Trophoblast cell (in vitro differentiated cells and primary cell): Measurements from ENCODE around the gene PAFAH1B2.

Experiments used
- DNase-seq, 2 donors: peaks; one replicate each; pipeline ENCODE4 v3.0.0-alpha.2; 2016
- H2AFZ ChIP-seq: 2 replicates; pipeline ENCODE4 v1.6.1; 2013; ENCODE audit warnings: low read length, moderate library complexity, mild to moderate bottlenecking; ENCODE audit not compliant: insufficient read depth, poor library complexity
- H2AK5ac ChIP-seq: 2 replicates; pipeline ENCODE4 v1.6.1; 2013; ENCODE audit warnings: mild to moderate bottlenecking, low read length
- H2BK120ac ChIP-seq: 2 replicates; pipeline ENCODE4 v1.6.1; 2013; ENCODE audit warnings: low read length, mild to moderate bottlenecking, moderate library complexity; ENCODE audit not compliant: insufficient read depth, poor library complexity
- H2BK12ac ChIP-seq: 2 replicates; pipeline ENCODE4 v1.6.1; 2013; ENCODE audit warnings: mild to moderate bottlenecking, low read length, moderate library complexity
- H2BK5ac ChIP-seq: 2 replicates; pipeline ENCODE4 v1.6.1; 2013; ENCODE audit warnings: low read length, low read depth, moderate library complexity, mild to moderate bottlenecking; ENCODE audit not compliant: poor library complexity
- H3K14ac ChIP-seq: 2 replicates; pipeline ENCODE4 v1.6.1; 2013; ENCODE audit warnings: mild to moderate bottlenecking, low read length
- H3K18ac ChIP-seq: 2 replicates; pipeline ENCODE4 v1.6.1; 2013; ENCODE audit warnings: mild to moderate bottlenecking, low read length
- H3K23ac ChIP-seq: 2 replicates; pipeline ENCODE4 v1.6.1; 2013; ENCODE audit warnings: low read length
- H3K27ac ChIP-seq: 2 replicates; pipeline ENCODE4 v1.5.1; 2013; ENCODE audit warnings: low read depth, mild to moderate bottlenecking, inconsistent platforms, low read length, moderate library complexity
- H3K27me3 ChIP-seq: 2 replicates; pipeline ENCODE4 v1.6.1; 2013; ENCODE audit warnings: inconsistent platforms, mild to moderate bottlenecking, low read length, moderate library complexity; ENCODE audit not compliant: insufficient read depth
- H3K36me3 ChIP-seq, 2 experiments: 1 replicate in 1 of 2; 2 replicates in 1 of 2; pipeline ENCODE4 v1.6.1; 2013; ENCODE audit warnings: low read length in 2 of 2, mild to moderate bottlenecking in 2 of 2, moderate library complexity in 1 of 2; ENCODE audit not compliant: insufficient read depth in 2 of 2, control insufficient read depth in 1 of 2
- H3K4ac ChIP-seq: 2 replicates; pipeline ENCODE4 v1.6.1; 2013; ENCODE audit warnings: low read depth, mild to moderate bottlenecking, low read length, moderate library complexity
- H3K4me1 ChIP-seq, 2 experiments: 1 replicate in 1 of 2; 2 replicates in 1 of 2; pipeline ENCODE4 v1.6.1; 2013; ENCODE audit warnings: low read length in 2 of 2, mild to moderate bottlenecking in 2 of 2, moderate library complexity in 1 of 2; ENCODE audit not compliant: insufficient read depth in 2 of 2, control insufficient read depth in 1 of 2
- H3K4me2 ChIP-seq: 2 replicates; pipeline ENCODE4 v1.6.1; 2013; ENCODE audit warnings: inconsistent platforms, mild to moderate bottlenecking, low read length, moderate library complexity
- H3K4me3 ChIP-seq: 2 replicates; pipeline ENCODE4 v1.5.1; 2013; ENCODE audit warnings: mild to moderate bottlenecking, low read depth, low read length, inconsistent platforms
- H3K79me1 ChIP-seq: one replicate; pipeline ENCODE4 v1.6.1; 2013; ENCODE audit warnings: low read length
- H3K79me2 ChIP-seq: 2 replicates; pipeline ENCODE4 v1.6.1; 2013; ENCODE audit warnings: low read length, mild to moderate bottlenecking; ENCODE audit not compliant: control insufficient read depth, insufficient read depth, poor library complexity
- H3K9ac ChIP-seq: 2 replicates; pipeline ENCODE4 v1.6.1; 2013; ENCODE audit warnings: mild to moderate bottlenecking, low read length
- H3K9me3 ChIP-seq: 2 replicates; pipeline ENCODE4 v1.6.1; 2013; ENCODE audit warnings: low read depth, mild to moderate bottlenecking, control low read depth, inconsistent platforms, low read length; ENCODE audit not compliant: insufficient read depth
- H4K12ac ChIP-seq: 2 replicates; pipeline ENCODE4 v1.6.1; 2013; ENCODE audit warnings: low read depth, mild to moderate bottlenecking, low read length, moderate library complexity
- H4K8ac ChIP-seq: 2 replicates; pipeline ENCODE4 v1.6.1; 2013; ENCODE audit warnings: low read depth, mild to moderate bottlenecking, low read length, moderate library complexity
- H4K91ac ChIP-seq: one replicate; pipeline ENCODE4 v1.6.1; 2013; ENCODE audit warnings: low read depth, mild to moderate bottlenecking, low read length, moderate library complexity
- whole genome bisulfite sequencing: extraction: QIAGEN DNeasy Blood & Tissue Kit; methylation state at CpG from one replicate; pipeline ENCODE4 v1.1.7; 2013; ENCODE audit warnings: missing lambda C conversion rate; ENCODE audit not compliant: insufficient read length, insufficient coverage; ENCODE audit errors: extremely low coverage; 5-methylcytosine and 5-hydroxymethylcytosine counted together

Gene PAFAH1B2

DNA sequence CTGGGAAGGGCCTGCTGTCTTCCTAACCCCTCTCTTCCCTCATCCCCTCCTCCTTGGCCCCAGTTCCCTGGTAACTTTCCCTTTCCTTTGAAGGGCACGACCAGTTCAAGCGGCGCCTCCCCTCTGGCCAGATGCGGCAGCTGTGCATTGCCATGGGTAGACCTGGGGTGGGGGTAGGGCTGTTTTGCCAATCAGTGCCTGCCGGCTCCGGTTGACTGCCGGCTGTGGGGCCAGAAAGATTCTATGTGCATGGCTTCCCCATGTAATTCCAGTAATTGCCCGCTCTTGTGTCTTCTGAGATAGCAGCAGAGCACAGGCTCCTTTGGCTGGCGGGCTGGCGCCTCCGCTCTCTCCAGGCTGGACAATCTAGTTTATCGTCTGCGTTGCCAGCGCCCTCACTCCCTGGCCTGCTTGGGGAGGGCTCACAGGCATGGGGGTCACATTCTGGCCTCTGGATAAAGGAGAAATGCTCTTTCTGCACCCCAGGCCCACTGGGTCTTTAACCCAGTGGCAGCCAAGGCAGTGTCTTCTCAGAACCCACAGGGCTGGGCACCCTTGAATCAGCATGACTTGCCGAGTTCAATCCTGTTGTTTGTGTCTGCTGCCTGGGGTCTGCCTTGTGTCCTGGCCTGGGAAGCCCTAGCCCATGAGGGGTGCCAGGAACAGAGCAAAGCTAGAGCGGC, 43.9 kb downstream of the PAFAH1B2 start:
- H3K14ac ChIP-seq = no peak overlapping the region
- H3K4me3 ChIP-seq = no peak overlapping the region
- H4K8ac ChIP-seq = no peak overlapping the region
- no peak overlapping the region for H4K91ac ChIP-seq
- no CpG with 5 or more reads among the region's 16 CpGs for WGBS
- no peaks in the 10 kb centered on the region for H3K79me2 ChIP-seq
- no peak overlapping the region for H3K4ac ChIP-seq
- H3K36me3 ChIP-seq = peaks cover 51 to 59% of the 10 kb centered on the region in 2 experiments
- H3K4me2 ChIP-seq = no peak overlapping the region
- H2BK12ac ChIP-seq = no peak overlapping the region
- H3K18ac ChIP-seq = no peak overlapping the region
- peaks cover 0 to 2% of the 10 kb centered on the region in 2 experiments for H3K4me1 ChIP-seq
- H4K12ac ChIP-seq = no peak overlapping the region
- no peak for DNase-seq
- H2AK5ac ChIP-seq = no peak overlapping the region
- H3K9me3 ChIP-seq = no peaks in the 10 kb centered on the region
- H3K23ac ChIP-seq = no peak overlapping the region
- no peaks in the 10 kb centered on the region for H3K79me1 ChIP-seq
- no peak overlapping the region for H3K9ac ChIP-seq
- no peak overlapping the region for H2BK120ac ChIP-seq
- no peak overlapping the region for H2AFZ ChIP-seq
- no peaks in the 10 kb centered on the region for H3K27me3 ChIP-seq
- H3K27ac ChIP-seq = no peak overlapping the region
- H2BK5ac ChIP-seq = no peak overlapping the region

GRCh38 chr11:117188620-117189081, 44.6 kb downstream of the PAFAH1B2 start:
- no peaks in the 10 kb centered on the region for H3K9me3 ChIP-seq
- no peak overlapping the region for H4K12ac ChIP-seq
- no peak overlapping the region for H2BK12ac ChIP-seq
- no peak overlapping the region for H3K4me3 ChIP-seq
- peaks cover 0 to 1% of the 10 kb centered on the region in 2 experiments for H3K4me1 ChIP-seq
- no peaks in the 10 kb centered on the region for H3K79me1 ChIP-seq
- H2BK120ac ChIP-seq = no peak overlapping the region
- no peak overlapping the region for H2AFZ ChIP-seq
- no peak overlapping the region for H3K4ac ChIP-seq
- H4K8ac ChIP-seq = no peak overlapping the region
- no peaks in the 10 kb centered on the region for H3K79me2 ChIP-seq
- H4K91ac ChIP-seq = no peak overlapping the region
- H3K18ac ChIP-seq = no peak overlapping the region
- no peak for DNase-seq
- no peak overlapping the region for H2AK5ac ChIP-seq
- no peaks in the 10 kb centered on the region for H3K27me3 ChIP-seq
- no CpG with 5 or more reads among the region's 20 CpGs for WGBS
- H3K9ac ChIP-seq = no peak overlapping the region
- H2BK5ac ChIP-seq = no peak overlapping the region
- H3K27ac ChIP-seq = no peak overlapping the region
- no peak overlapping the region for H3K4me2 ChIP-seq
- H3K14ac ChIP-seq = no peak overlapping the region
- H3K36me3 ChIP-seq = peaks cover 56 to 64% of the 10 kb centered on the region in 2 experiments
- H3K23ac ChIP-seq = no peak overlapping the region

DNA sequence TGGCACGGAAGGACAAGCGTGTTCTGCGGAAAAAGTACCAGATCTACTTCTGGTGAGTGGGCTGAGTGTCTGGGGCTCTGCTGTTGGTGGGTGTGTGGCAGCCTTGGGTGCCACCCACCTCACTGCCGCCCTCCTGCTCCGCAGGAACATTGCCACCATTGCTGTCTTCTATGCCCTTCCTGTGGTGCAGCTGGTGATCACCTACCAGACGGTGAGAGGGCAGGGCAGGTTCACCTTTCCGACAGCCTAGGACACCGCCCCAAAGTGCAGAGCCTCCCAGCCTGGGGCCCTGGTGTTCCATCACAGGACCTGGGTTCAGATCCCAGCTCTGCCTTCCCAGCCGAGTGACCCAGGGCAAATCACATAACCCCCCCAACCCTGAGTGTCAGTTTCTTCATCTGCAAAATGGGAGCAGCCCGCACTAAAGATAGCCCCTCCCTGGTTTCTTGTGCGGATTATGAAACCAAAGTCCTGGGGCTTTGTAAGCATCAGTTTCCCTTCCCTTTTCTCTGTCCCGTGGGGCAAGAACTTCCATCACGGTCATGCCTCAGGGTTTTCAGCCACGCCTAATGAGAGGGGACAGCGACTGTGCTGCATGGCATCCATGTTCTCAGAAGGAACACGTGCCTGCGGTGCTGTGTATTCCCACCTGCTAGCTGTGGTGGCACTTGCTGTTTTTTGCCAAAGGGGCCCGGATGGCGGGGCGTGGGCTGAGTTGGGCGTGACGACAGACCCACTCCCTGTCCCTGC, 45.3 kb downstream of the PAFAH1B2 start:
- H4K12ac ChIP-seq = no peak overlapping the region
- H3K4ac ChIP-seq = no peak overlapping the region
- H2AFZ ChIP-seq = no peak overlapping the region
- no peak overlapping the region for H2BK12ac ChIP-seq
- no peak overlapping the region for H3K9ac ChIP-seq
- no peak overlapping the region for H2AK5ac ChIP-seq
- no peak overlapping the region for H3K23ac ChIP-seq
- no peak overlapping the region for H3K4me3 ChIP-seq
- no peak overlapping the region for H4K91ac ChIP-seq
- no peaks in the 10 kb centered on the region for H3K27me3 ChIP-seq
- no peak overlapping the region for H3K14ac ChIP-seq
- no peak overlapping the region for H2BK120ac ChIP-seq
- no CpG with 5 or more reads among the region's 22 CpGs for WGBS
- no peak overlapping the region for H3K4me2 ChIP-seq
- no peak overlapping the region for H3K18ac ChIP-seq
- no peak overlapping the region for H2BK5ac ChIP-seq
- no peaks in the 10 kb centered on the region for H3K79me2 ChIP-seq
- no peaks in the 10 kb centered on the region for H3K4me1 ChIP-seq
- H3K79me1 ChIP-seq = no peaks in the 10 kb centered on the region
- peaks cover 56 to 59% of the 10 kb centered on the region in 2 experiments for H3K36me3 ChIP-seq
- no peak overlapping the region for H4K8ac ChIP-seq
- H3K27ac ChIP-seq = no peak overlapping the region
- peak in 1 of 2 donors; percentile 30 for DNase-seq
- no peaks in the 10 kb centered on the region for H3K9me3 ChIP-seq

GRCh38 chr11:117189941-117190544, 46.0 kb downstream of the PAFAH1B2 start:
- no peak overlapping the region for H3K4me3 ChIP-seq
- no peak overlapping the region for H3K14ac ChIP-seq
- H4K12ac ChIP-seq = no peak overlapping the region
- H3K27ac ChIP-seq = no peak overlapping the region
- H3K4me2 ChIP-seq = no peak overlapping the region
- no peak overlapping the region for H3K9ac ChIP-seq
- no peaks in the 10 kb centered on the region for H3K27me3 ChIP-seq
- DNase-seq = no peak
- no peak overlapping the region for H2BK5ac ChIP-seq
- peaks cover 56 to 59% of the 10 kb centered on the region in 2 experiments for H3K36me3 ChIP-seq
- H3K79me1 ChIP-seq = no peaks in the 10 kb centered on the region
- no peak overlapping the region for H2AK5ac ChIP-seq
- H3K4me1 ChIP-seq = no peaks in the 10 kb centered on the region
- no peak overlapping the region for H2BK120ac ChIP-seq
- H3K4ac ChIP-seq = no peak overlapping the region
- no peak overlapping the region for H2BK12ac ChIP-seq
- H2AFZ ChIP-seq = no peak overlapping the region
- H3K9me3 ChIP-seq = no peaks in the 10 kb centered on the region
- H4K8ac ChIP-seq = no peak overlapping the region
- no peak overlapping the region for H4K91ac ChIP-seq
- WGBS = no CpG with 5 or more reads among the region's 8 CpGs
- H3K18ac ChIP-seq = no peak overlapping the region
- H3K79me2 ChIP-seq = no peaks in the 10 kb centered on the region
- no peak overlapping the region for H3K23ac ChIP-seq
